Activated CD8-positive, alpha-beta memory T cell treated with anti-CD3 and anti-CD28 coated beads for 24 hours (primary cell): ENCODE data around the gene COL21A1.
"Not testable (repeated sequence)": the region's sequence is repeated elsewhere in the genome, so short reads cannot be mapped to it uniquely, and the experiment has no call there.

Experiments
- DNase-seq: peaks from one replicate; pipeline ENCODE4 v3.0.0-alpha.2; 2020

COL21A1 gene

DNA sequence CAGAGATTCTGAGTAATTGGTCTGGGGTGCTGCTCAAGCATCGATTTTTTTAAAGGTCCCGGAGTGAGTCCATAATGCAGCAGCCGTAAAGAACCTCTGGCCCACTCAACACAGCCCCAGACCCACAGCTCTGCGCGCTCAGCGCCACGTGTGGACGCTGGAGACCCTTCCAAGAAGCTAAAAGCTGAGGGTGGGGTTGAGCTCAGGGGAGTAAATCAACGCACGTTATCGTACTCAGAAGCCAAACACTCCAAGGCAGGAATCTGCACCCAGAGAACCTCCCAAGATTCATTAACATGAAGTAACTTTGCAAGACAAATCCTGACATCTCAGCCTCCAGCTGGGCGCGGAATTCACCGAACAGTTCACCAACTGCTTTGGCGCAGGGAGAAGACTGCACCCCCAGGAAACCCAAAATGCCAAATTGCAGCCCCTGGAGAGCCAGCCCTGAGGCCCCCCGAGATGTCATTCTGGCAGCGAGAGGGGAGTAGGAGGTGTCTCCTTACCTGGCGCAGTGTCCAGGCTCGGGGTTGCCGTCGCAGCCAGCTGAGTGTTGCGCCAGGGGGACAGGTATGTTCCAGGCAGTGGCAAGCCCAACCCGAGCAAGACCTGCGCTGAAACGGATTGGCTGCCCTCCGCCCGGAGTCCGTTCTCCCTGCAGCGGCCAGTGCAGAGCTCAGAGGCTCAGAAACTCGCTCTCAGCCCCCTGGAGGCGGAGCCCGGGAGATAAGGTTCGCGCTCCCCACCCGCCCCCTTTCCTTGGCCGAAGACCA lies at the start of gene COL21A1:
Gene COL21A1, minus strand, starts transcription at position 700 of the 773 bp plus-strand sequence. CDS start 64,962 bp downstream, outside the sequence.
- no peak for DNase-seq

DNA sequence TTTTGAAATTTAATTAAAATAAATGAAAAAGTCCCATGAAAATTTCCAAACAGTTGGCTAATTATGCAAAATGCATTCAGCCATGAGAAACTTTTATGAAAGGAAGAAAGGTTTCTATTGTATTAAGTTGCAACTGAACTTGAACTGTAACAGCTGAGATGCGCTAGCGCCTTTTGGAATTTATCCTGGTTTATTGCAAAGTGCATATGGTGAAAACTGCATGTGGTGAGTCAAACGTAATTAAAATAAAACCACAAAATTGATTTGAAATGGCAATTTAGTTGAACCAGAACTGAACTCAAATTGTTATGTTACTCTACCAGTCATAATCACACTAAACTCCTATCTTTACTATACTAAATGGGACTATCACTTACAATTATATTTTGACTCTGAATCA lies 46.4 kb upstream of the COL21A1 start:
- no peak for DNase-seq

DNA sequence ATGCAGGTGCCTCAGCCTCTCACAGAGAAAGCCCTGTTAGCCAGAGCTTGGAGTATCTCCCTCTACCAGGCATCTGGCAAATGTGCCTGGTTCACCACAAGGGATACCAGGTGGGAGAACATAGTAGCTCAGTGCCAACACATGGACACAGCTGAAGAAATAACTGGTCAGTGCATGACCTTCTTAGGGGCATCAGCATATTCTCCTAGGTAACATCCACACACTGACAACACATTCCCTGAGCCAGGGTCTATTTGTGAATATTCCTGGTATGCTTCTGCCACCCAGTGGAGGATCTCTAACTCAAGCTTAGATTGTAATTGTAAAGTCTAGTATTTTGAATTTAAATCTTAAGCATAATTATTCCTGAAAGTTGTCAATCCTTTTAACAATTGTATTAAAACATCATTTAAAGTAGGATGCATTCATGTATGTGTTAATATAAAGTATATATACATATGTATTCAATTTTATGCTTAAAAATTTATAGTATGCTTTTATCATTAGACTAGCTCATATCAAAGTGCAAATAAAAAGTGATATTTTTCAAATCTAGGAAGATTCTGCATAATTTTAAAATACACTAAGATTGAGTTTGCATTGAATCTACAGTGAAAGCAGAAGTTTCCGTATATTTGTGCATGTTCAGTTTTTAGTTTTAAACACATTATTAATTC lies 45.3 kb upstream of the COL21A1 start:
- DNase-seq: no peak

DNA sequence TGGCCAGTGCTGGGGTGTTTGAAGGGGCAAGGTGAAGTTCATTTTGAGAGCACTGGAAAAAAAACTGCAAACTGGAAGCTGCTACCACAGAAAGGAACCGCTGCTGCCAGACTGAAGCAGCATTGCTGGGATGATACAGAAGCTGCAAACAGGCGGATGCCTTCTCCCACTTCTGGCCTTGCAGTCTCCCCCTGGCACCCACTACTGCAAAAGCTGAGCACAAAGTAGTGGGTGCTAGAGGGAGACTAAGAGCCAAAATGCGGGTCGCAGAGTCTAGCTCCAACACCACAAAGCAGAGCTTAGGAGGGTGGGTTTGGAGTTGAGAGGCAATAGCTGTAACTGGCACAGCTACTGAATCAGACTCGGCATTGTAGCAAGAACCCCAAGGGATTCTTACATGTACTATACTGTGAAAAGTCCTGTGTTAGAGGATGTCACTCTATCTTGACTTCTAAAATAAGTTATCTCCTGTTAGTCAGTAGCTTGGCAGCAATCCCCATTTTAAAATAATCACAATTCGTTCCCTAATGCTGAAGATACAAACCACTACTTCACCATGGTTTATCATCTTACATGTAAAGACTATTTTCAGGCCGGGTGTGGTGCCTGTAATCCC lies 44.0 kb upstream of the COL21A1 start:
- DNase-seq: no peak

DNA sequence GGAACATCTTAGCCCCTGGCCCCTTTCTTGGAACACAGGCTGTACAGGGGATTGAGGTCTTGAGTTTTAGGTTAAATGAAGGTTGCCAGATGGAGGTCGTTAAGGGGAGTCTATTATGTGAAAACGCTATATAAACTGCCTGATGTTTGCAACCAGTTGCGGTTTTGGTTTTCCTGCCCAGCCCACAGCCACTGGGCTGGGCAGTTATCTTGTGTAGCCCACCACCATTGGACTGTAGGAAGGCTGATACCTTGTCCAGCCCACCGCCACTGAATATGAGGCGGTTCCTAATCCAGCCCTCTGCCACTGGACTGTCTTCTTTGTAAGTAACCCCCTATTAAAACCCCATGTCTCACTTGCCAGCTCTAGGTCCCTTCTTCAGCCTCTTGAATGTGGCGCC lies 42.3 kb upstream of the COL21A1 start:
- no peak for DNase-seq

DNA sequence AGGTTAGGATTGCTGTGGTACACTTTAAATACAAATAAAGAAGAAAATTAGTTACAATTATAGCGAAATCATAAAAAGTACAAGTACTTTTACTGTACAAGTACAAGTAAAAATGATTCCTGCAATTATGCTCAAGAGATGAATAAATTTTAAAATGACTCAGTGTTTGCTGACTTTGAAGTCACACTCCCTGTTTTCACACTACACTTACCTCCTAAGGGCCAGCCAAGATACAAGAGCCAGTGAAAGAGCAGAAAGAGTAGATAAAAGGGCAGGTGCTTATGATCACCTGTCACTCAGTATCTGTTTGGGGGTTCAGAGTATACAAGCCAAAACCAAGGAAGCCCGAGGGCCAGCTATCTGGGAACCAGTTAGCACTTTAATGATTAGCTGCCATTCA lies 41.0 kb upstream of the COL21A1 start:
- no peak for DNase-seq

DNA sequence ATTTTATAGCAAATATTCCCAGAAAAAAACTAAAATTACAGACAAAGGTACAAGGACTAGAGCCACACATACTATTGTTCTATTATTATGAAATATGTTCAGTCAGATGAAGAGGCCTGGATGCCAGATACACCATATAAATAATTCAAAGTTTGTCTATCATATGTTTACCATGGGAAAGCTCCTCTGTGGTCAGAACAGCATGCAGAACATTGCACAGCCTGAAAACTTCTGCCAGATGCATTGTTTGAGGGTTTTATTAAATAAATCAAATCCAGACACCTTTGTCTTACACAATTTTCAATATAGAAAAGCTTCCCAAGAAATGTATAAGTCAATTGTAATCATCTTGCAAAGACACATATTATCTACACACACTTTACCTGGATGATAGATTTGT lies 35.0 kb upstream of the COL21A1 start:
- DNase-seq: no peak

DNA sequence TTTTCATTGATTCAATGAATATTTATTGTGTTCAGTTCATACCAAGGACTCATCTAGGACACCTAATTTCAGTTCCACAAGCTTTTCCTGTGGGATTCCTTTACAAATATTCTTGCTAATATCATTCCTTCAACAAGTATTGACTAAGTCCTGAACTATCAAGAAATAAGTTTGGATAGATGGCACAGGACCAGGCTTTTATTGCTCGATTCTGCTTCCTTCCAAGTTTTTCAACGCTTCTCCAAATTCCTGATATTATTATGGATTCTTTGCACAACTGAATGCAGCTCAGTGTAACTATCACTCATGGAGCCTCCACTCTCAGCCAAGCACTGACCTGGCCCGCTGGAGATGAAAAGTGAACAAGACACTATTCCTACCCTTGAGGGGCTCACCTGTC lies 32.7 kb upstream of the COL21A1 start:
- DNase-seq: no peak

DNA sequence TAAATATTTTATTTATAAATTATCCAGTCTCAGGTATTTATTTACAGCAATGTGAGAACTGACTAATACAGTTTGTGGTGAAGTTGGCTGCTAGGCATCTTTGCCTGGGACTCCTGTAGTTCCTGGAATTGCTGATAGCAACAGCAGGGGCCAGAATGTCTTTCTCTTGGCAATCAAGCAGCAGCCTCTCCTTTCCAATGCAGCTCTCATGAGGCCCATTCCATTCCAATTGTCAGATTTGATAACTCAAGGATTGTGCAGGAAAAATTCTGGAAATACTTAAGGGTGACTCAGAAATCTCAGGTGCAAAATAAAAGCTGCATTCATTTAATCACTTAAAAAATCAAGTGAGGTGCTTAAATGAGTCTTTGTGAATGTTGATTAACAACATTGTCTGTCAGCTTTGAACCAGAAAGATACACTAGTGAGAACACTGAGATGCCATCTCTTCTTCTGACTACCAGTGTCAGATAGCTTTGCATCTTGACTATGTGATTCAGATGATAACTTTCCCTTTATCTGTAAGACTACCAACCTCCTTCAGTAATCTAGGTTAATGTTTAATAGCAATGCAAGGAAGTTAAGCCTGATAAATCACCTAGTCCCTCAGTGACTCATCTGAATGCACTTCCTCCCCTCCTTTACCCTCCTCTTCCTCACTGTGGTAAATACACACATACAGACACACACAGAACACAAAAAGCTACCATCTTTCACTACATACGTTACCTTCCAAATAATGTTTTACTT lies 32.1 kb upstream of the COL21A1 start:
- DNase-seq: no peak

DNA sequence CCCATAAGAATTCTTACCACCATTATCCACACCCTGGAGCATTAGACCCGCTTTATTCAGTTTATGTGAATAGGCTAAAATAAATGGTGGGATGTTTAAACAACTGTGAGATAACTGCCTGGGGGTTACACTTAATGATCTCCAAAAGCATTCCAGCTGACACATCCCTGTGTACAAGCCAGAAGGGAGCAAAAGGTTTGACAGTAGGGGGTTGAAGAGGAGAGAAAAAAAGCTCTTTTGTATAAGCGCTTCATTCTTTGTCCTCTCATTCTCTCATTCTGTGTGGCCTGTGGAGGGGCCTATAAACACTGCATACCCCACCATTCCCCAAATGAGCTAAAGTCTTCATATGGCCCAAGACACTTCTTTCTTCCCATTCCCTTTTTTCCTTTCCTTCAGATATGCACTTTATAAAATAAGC lies 30.8 kb upstream of the COL21A1 start:
- no peak for DNase-seq

DNA sequence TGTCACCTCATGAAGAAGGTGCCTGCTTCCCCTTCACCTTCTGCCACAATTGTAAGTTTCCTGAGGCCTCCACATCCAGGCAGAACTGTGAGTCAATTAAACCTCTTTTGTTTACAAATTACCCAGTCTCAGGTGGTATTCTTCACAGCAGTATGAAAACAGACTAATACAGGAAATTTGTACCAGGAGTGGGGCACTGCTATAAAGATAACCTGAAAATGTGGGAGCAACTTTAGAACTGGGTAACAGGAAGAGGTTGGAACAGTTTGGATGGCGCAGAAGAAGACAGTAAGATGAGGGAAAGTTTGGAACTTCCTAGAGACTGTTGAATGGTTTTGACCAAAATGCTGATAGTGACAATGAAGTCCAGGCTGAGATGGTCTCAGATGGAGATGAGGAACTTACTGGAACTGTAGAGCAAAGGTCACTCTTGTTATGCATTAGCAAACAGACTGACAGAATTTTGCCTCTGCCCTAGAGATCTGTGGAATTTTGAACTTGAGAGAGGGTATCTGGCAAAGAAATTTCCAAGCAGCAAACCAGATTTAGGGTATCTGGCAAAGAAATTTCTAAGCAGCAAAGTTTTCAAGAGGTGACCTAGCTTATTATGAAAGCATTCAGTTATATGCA lies 23.5 kb upstream of the COL21A1 start:
- no peak for DNase-seq

DNA sequence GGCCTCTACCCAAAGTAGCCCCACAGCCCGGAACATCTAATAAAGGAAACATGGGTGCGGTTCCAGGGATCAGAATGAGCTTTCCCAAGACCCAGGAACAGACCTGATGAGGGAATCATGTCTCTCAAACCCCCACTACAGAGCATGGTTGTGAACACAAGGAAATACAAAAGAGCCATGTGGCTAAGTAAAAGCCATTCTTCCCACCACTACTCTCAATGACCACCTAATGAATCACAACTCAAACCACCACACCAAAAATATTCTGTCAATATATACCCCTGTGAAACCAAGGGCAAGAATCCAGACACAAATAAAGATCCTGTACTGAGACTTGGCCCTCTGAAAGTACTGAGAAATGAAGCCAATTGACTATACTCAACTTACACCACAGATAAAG lies 20.9 kb upstream of the COL21A1 start:
- DNase-seq: no peak

DNA sequence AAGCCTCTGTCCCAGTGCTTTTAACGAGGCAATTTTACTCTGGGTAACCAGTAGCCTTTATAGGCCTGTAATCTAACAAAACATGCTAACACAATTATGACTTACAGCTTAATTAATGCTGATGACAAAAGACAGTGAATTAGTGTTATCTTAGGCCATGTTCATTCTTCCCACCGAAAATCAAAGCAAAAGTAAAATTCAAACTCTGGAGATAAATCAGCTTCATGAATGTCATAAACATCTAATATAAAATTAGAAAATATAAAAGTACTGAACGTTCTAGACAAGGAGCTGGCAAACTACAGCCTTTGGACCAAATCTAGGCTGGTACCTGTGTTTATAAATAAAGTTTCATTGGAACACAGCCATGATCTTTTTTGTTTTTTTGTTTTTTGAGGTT lies 18.6 kb upstream of the COL21A1 start:
- no peak for DNase-seq

DNA sequence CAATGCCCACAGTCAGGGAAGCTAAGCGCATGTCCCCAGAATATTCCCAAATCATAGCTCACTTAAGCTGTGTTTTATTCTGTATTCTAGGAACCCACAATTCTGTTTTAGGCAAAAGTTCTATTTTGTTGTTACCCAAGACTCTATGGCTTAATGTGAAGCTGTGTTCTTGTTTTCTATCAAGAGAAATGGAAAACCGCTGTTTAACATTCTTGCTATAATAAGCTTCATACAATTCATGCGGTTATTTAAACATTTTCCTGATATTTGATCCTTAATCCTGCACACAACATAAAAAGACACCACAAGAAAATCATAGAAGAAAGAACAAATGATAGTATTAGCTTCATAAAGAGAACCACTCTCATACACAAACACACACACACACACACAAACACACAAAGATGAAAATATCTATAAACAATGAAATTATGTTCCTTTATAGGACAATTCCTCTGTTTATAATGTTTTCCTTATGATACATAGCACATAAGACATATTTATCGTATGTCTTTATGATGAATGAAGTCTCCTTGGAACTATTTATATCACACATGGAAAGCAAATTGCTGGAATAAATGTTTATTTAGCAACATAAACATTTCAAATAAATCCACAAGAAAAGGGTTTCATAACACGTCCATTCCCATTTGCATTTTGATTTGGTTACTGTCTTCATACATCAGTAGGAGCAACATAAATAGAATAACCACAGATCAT lies 16.4 kb upstream of the COL21A1 start:
- DNase-seq: no peak

DNA sequence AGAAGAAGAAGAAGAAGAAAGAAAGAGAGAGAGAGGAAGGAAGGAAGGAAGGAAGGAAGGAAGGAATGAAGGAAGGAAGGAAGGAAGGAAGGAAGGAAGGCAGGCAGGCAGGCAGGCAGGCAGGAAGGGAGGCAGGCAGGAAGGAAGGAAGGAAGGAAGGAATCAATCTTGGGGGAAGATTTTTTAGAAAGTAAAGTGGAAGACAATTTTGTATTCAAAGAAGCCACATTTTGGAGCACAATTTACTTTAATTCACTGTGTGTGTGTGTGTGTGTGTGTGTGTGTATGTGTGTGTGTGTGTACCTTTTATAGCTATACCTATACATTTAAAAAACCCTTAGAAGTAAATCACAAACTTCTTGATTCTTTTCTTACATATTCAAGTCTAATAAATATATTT lies 13.2 kb upstream of the COL21A1 start:
- DNase-seq: not testable (repeated sequence)

DNA sequence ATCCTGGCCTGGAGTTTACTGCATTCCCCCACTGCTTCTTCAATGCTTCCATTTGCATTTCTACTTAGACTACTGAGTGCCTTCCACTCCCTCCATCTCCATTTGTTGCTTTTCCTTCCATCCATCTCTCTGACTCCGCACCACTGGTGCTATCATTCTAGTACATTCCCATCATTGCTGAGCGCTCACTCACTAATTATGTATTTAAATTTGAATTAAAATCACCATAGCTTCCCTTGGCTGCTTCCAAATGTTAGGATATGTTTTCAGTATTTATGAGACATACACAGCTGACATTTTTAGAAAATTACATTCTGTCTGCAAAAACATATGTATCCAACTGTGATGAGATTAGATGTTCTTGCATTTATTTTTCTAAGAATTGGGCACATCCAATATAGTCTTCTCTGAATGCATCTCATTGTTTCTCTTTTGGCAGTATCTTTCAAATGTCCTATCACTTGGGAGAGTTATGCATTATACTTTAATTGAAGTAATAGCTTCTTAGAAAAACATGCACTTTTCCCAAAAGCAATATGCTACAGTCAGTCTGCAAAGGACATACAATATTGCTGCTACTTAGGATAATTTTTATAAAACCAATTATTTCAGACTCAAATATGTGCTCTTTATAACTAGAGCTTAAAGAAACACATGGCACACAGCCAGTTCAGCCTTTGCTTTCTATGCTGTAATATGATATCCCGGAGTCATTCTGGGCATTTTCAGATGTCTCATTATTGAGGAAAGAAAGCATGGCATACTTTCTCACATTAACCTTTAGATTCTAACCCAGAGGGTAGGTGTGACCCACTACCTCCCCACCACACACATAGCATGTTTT lies 12.1 kb upstream of the COL21A1 start:
- no peak for DNase-seq

DNA sequence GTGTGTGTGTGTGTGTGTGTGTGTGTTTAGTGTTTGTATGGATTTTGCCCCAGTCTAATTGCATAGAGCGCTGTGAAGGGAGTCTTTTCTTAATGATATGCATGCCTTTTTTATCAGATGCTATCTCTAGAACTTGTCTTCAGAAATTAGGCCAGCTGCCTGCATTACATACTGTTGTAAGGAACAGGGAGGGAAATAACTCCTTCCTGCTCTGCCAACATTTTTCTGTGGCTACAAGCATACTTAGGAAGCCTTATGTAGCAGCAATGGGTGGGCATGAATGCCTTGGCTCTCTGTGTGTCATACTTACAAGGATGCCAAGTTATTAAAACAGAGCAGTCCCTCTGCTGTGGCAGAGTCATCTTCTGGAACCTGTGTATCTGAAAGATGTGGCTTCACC lies 8.0 kb upstream of the COL21A1 start:
- no peak for DNase-seq

DNA sequence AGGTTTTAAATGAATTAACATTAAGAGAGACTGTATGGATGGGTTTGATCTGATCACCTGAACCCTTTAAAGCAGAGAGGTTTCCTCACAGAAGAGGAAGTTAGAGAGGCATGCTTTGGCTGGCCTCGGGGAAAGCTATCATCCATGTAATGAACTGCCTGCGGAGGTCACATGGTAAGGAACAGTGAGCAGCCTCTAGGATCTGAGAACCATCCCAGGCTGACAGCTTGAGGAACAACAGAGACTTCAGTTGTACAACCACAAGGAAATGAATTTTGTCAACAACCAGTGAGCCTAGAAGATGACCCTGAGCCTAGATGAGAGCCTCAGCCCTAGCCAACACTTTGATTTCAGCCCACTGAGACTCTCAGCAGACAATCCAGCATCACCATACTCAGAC lies 2.9 kb upstream of the COL21A1 start:
- no peak for DNase-seq

DNA sequence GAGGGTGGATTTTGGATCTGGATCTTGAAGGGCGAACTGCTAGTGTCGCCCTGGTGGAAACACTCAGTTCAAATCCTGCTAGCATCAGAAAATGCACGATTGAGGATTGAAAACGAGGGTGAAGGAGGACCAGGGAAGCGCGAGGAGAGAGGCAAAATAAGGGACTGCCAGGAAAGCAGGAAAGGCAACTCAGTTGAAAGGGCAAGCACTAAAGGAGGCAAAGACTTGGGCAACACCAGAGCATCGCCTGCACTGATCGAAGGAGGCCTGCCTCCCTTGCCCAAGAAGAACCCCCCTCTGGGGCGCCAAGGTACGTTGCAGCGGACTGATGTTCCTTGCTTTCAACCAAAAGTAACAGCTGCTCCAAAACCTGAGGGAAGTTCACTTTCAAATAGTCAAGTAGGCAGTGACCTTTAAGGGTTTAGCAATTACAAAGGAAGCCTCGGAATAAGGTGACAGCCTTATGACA lies 308 bp upstream of the COL21A1 start:
- DNase-seq: no peak

DNA sequence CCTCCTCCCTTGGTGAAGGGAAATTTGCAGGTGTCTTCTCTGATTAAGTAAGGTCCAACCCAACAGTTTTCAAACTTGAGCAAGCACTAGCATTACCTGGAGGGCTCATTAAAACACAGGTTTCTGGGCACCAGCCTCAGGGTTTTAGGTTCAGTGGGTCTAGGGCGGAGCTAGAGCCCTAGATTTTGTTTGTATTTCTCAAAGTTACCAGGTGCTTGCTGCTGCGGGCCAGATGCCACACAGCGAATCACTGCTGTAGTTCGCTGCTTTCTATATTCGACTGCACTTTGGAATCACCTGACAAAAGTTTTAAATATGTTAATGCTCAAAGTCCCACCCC lies 869 bp downstream of the COL21A1 start:
- no peak for DNase-seq

DNA sequence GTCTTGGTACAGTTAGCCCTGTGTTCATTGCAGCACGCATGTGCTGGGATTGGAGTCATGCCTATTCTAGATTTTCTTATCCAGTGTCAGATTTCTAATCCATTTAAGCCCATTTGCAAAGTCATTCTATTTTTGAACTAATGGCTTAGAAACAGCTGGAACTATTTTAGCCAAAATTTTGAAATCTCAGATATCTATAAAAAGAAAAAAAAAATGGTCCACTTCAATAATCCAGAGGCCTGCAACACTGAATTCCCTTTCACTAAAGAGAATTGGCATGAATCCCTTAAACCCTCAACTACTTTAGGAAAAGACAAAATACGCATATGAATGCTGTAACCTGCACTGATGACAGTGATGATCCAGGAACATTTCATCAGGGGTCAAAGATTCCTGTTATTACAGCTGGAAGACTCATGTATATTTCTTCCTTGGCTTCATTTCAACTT lies 1.5 kb downstream of the COL21A1 start:
- no peak for DNase-seq
